GM12873 (cell line): ENCODE measurements around the gene STRADA.

Source experiments
- CTCF ChIP-seq: IDR thresholded peaks from 2 replicates; pipeline ENCODE4 v1.5.1; 2012; ENCODE audit warnings: low read depth, mild to moderate bottlenecking, moderate library complexity, low read length, control low read depth; ENCODE audit not compliant: insufficient read depth; ENCODE audit errors: missing control alignments

STRADA gene

GRCh38 chr17:63780507-63780906, 38.9 kb upstream of the STRADA start:
- no peak for TF ChIP-seq CTCF

- TF ChIP-seq CTCF: no peak
Measured at GRCh38 chr17:63775420-63775819, 33.8 kb upstream of the STRADA start.

GRCh38 chr17:63774969-63775265, 33.3 kb upstream of the STRADA start:
- no peak for TF ChIP-seq CTCF

GRCh38 chr17:63774141-63774968, 32.8 kb upstream of the STRADA start, which contains the start of gene DDX42:
DDX42 (plus strand) TSS chr17:63774170; CDS start chr17:63787050, 12,880 bp downstream.
- no peak for TF ChIP-seq CTCF

- no peak for TF ChIP-seq CTCF
Measured at GRCh38 chr17:63773272-63774140, 31.9 kb upstream of the STRADA start, which contains the start of gene CCDC47. CCDC47 (minus strand) TSS chr17:63773597; CDS start chr17:63766175, 7,422 bp downstream.

GRCh38 chr17:63772801-63773271, 31.2 kb upstream of the STRADA start:
- no peak for TF ChIP-seq CTCF

- no peak for TF ChIP-seq CTCF
Measured at GRCh38 chr17:63768433-63768832, 26.8 kb upstream of the STRADA start.
